Erythroblast (primary cell): Measurements from ENCODE around the gene TAGLN2.

Experiments
- GATA1 ChIP-seq: IDR thresholded peaks from 2 replicates; pipeline ENCODE4 v1.6.1; 2011; ENCODE audit warnings: low read depth, mild to moderate bottlenecking, control low read depth, low read length, moderate library complexity
- POLR2A ChIP-seq: IDR thresholded peaks from 2 replicates; pipeline ENCODE4 v1.6.1; 2011; ENCODE audit warnings: mild to moderate bottlenecking, low read length

DNA sequence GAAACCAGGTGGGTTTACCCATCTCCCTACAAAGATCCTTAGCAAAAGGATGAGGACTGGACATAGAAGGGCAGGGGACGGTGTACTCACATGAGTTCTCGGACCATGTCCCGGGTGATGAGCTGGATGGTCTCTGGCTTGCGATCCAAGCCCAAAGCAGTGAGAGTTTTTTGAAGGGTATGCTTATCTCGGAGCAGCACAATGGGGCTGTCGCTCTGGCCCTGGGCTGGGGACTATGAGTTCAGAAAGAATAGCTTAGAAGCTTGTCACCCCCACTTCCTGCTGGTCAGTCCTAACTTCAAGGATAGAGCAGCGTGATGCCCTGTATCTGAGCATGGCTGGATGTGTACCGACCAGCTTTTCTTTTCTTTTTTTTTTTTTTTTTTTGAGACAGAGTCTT is 34.9 kb downstream of the TAGLN2 start:
- TF ChIP-seq GATA1 (no peak), POLR2A (no peak)
